Measurements from ENCODE around the gene SLC5A2.

The SLC5A2 gene

GRCh38 chr16:31453255-31454204 is 29.4 kb upstream of the SLC5A2 start:
- Mint-ChIP-seq H3K4me3 (peak overlapping the region; percentile 20), H3K27me3 (no peaks in the 10 kb centered on the region), H3K4me1 (ENCODE audit: low read depth) (peaks cover 61% of the 10 kb centered on the region), H3K27ac (peak overlapping the region; percentile 57), H3K9me3 (no peaks in the 10 kb centered on the region), H3K36me3 (ENCODE audit: low read depth) (peaks cover 19% of the 10 kb centered on the region)
- intact Hi-C loops (cut with micrococcal nuclease), result no loop called here

GRCh38 chr16:31455601-31456314 is 27.2 kb upstream of the SLC5A2 start:
- no peaks in the 10 kb centered on the region for H3K9me3 Mint-ChIP-seq
- intact Hi-C loops (cut with micrococcal nuclease), result no loop called here
- H3K27me3 Mint-ChIP-seq, result no peaks in the 10 kb centered on the region
- peak overlapping the region; percentile 46 for H3K27ac Mint-ChIP-seq
- peaks cover 27% of the 10 kb centered on the region for H3K36me3 Mint-ChIP-seq (ENCODE audit: low read depth)
- H3K4me3 Mint-ChIP-seq, result peak overlapping the region; percentile 4
- H3K4me1 Mint-ChIP-seq (ENCODE audit: low read depth), result peaks cover 67% of the 10 kb centered on the region

GRCh38 chr16:31456988-31457360 is 25.9 kb upstream of the SLC5A2 start:
- H3K36me3 Mint-ChIP-seq (ENCODE audit: low read depth), result peaks cover 27% of the 10 kb centered on the region
- H3K27ac Mint-ChIP-seq, result no peak overlapping the region
- peak overlapping the region; percentile 20 for H3K4me3 Mint-ChIP-seq
- no peaks in the 10 kb centered on the region for H3K27me3 Mint-ChIP-seq
- intact Hi-C loops (cut with micrococcal nuclease), result no loop called here
- H3K4me1 Mint-ChIP-seq (ENCODE audit: low read depth), result peaks cover 70% of the 10 kb centered on the region
- no peaks in the 10 kb centered on the region for H3K9me3 Mint-ChIP-seq

GRCh38 chr16:31458073-31458843 is 24.7 kb upstream of the SLC5A2 start:
- H3K9me3 Mint-ChIP-seq, result no peaks in the 10 kb centered on the region
- H3K27me3 Mint-ChIP-seq, result no peaks in the 10 kb centered on the region
- H3K4me1 Mint-ChIP-seq (ENCODE audit: low read depth), result peaks cover 60% of the 10 kb centered on the region
- peak overlapping the region; percentile 99 for H3K27ac Mint-ChIP-seq
- H3K36me3 Mint-ChIP-seq (ENCODE audit: low read depth), result peaks cover 40% of the 10 kb centered on the region
- H3K4me3 Mint-ChIP-seq, result peak overlapping the region; percentile 89
- intact Hi-C loops (cut with micrococcal nuclease), result no loop called here

- H3K36me3 Mint-ChIP-seq (ENCODE audit: low read depth), result peaks cover 48% of the 10 kb centered on the region
- peaks cover 52% of the 10 kb centered on the region for H3K4me1 Mint-ChIP-seq (ENCODE audit: low read depth)
- peak within 1 kb of the TSS; percentile 99 for H3K27ac Mint-ChIP-seq
- no peaks in the 10 kb centered on the region for H3K27me3 Mint-ChIP-seq
- H3K4me3 Mint-ChIP-seq, result peak within 1 kb of the TSS; percentile 89
- intact Hi-C loops (cut with micrococcal nuclease), result no loop called here
- no peaks in the 10 kb centered on the region for H3K9me3 Mint-ChIP-seq
Measured at GRCh38 chr16:31458844-31459686, 23.9 kb upstream of the SLC5A2 start, which contains the start of gene ARMC5. Gene ARMC5, plus strand, starts transcription at chr16:31459501. Its CDS starts 24 bp downstream, at chr16:31459525.

GRCh38 chr16:31459687-31460581 is 23.0 kb upstream of the SLC5A2 start:
- intact Hi-C loops (cut with micrococcal nuclease), result loop anchor here (1.0 to 10.0 kb wide), 2 partner anchors 48 to 405 kb away; partner anchors contain the start of gene RUSF1
- Mint-ChIP-seq H3K4me3 (peak overlapping the region; percentile 89), H3K27ac (peak overlapping the region; percentile 99), H3K4me1 (ENCODE audit: low read depth) (peaks cover 49% of the 10 kb centered on the region), H3K27me3 (no peaks in the 10 kb centered on the region), H3K36me3 (ENCODE audit: low read depth) (peaks cover 57% of the 10 kb centered on the region), H3K9me3 (no peaks in the 10 kb centered on the region)

- H3K4me1 Mint-ChIP-seq (ENCODE audit: low read depth), result peaks cover 44% of the 10 kb centered on the region
- H3K27ac Mint-ChIP-seq, result peak overlapping the region; percentile 99
- H3K36me3 Mint-ChIP-seq (ENCODE audit: low read depth), result peaks cover 59% of the 10 kb centered on the region
- no peaks in the 10 kb centered on the region for H3K9me3 Mint-ChIP-seq
- peak overlapping the region; percentile 89 for H3K4me3 Mint-ChIP-seq
- H3K27me3 Mint-ChIP-seq, result no peaks in the 10 kb centered on the region
- intact Hi-C loops (cut with micrococcal nuclease), result loop anchor here (1.0 to 10.0 kb wide), 2 partner anchors 48 to 404 kb away; partner anchors contain the start of gene RUSF1
Measured at GRCh38 chr16:31460582-31461002, 22.3 kb upstream of the SLC5A2 start.

GRCh38 chr16:31461201-31461920 is 21.6 kb upstream of the SLC5A2 start:
- H3K4me1 Mint-ChIP-seq (ENCODE audit: low read depth), result peaks cover 44% of the 10 kb centered on the region
- no peak overlapping the region for H3K4me3 Mint-ChIP-seq
- no peaks in the 10 kb centered on the region for H3K27me3 Mint-ChIP-seq
- intact Hi-C loops (cut with micrococcal nuclease), result loop anchor here (10.0 kb wide), 1 partner anchor 403 kb away; no protein-coding TSS in a partner anchor
- no peaks in the 10 kb centered on the region for H3K9me3 Mint-ChIP-seq
- H3K36me3 Mint-ChIP-seq (ENCODE audit: low read depth), result peaks cover 64% of the 10 kb centered on the region
- peak overlapping the region; percentile 30 for H3K27ac Mint-ChIP-seq

GRCh38 chr16:31461921-31462804 is 20.8 kb upstream of the SLC5A2 start:
- no peaks in the 10 kb centered on the region for H3K9me3 Mint-ChIP-seq
- peaks cover 44% of the 10 kb centered on the region for H3K4me1 Mint-ChIP-seq (ENCODE audit: low read depth)
- peak overlapping the region; percentile 30 for H3K27ac Mint-ChIP-seq
- H3K4me3 Mint-ChIP-seq, result no peak overlapping the region
- intact Hi-C loops (cut with micrococcal nuclease), result loop anchor here (10.0 kb wide), 1 partner anchor 403 kb away; no protein-coding TSS in a partner anchor
- no peaks in the 10 kb centered on the region for H3K27me3 Mint-ChIP-seq
- peaks cover 72% of the 10 kb centered on the region for H3K36me3 Mint-ChIP-seq (ENCODE audit: low read depth)

GRCh38 chr16:31464348-31464769 is 18.6 kb upstream of the SLC5A2 start:
- Mint-ChIP-seq H3K4me3 (no peak overlapping the region), H3K9me3 (no peaks in the 10 kb centered on the region)

More at GRCh38 chr16:31464348-31464769, 18.6 kb upstream of the SLC5A2 start:
- Mint-ChIP-seq H3K27ac (no peak overlapping the region), H3K4me1 (ENCODE audit: low read depth) (peaks cover 34% of the 10 kb centered on the region), H3K27me3 (no peaks in the 10 kb centered on the region), H3K36me3 (ENCODE audit: low read depth) (peaks cover 59% of the 10 kb centered on the region)
- intact Hi-C loops (cut with micrococcal nuclease), result loop anchor here (10.0 kb wide), 1 partner anchor 400 kb away; no protein-coding TSS in a partner anchor

Measured in dendritic cell treated with granulocyte-macrophage colony-stimulating factor and Interleukin-4, amounts not matched to agents 40 ng/mL and 50 ng/mL, for 4 days (primary cell).